GM19463 (cell line): ENCODE data around the gene DNAJC25.

Source experiments
- ATAC-seq: cut with Tn5 transposase; IDR thresholded peaks from one replicate; pipeline ENCODE4 v1.9.1; 2021; ENCODE audit warnings: mild to moderate bottlenecking, moderate library complexity; ENCODE audit not compliant: unreplicated experiment

The DNAJC25 gene

GRCh38 chr9:111627260-111627963, 3.7 kb upstream of the DNAJC25 start:
- no peak for ATAC-seq

DNA sequence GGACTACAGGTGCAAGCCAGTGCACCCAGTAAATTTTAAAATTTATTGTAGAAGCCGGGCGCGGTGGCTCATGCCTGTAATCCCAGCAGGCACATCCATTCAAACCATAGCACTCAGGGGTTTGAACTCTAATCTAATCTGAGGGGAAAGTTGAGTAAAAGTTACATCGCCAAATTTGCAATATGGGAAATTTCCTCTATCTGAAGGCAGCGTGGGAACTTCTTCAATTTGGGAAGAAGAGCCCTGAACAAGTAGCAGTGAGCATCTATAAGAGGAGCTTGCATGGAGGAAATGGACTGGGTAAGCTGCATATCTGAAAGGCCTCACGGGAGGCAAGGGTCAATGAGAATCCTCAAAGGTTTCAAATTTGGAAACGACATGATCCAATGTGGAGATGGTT, 2.7 kb upstream of the DNAJC25 start:
- ATAC-seq = no peak

DNA sequence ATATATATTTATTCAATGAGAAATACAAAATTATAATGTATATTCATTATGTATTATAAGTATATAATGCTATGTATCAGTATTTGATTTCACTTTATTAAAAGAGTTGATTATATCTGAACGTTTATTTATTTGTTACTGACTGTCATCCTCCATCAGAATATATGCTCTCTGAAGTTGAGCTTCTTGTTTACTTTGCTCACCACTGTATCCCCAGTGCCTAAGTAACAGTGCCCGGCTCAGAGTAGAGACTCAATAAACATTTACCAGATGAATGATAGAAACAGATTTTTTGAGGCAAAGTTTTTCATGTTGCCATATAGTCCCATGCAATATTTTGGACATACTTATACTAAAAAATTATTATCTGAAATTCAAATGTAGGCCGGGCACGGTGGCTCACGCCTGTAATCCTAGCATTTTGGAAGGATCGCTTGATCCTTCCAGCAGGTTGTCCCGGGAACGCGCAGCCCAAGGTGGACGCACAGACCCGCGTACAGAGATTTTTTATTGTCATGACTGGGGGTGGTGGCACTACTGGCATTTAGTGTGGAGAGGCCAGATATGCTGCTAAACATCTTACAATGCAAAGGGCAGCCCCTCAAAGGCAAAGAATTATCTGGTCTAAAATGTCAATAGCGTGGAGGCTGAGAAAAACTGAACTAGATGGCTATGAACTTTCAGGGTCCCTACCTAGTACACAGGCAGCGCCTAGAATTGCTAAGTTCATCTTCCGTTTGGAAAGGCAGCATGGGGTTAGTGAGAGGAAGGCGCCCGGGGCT, 761 bp upstream of the DNAJC25 start:
- peak; percentile 7 for ATAC-seq

DNA sequence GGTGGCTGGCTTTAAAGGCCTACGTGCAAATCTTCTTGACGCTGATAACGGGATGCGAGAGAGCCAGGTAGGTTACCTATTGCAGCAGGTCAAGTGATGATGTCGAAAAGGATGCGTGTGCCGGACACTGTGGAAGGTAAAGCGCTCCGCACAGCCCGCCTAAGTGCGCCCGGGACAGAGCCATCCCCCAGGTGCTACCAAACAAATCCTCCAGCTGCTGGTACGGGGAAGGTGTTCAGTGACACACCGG, 245 bp upstream of the DNAJC25 start:
- no peak for ATAC-seq

DNA sequence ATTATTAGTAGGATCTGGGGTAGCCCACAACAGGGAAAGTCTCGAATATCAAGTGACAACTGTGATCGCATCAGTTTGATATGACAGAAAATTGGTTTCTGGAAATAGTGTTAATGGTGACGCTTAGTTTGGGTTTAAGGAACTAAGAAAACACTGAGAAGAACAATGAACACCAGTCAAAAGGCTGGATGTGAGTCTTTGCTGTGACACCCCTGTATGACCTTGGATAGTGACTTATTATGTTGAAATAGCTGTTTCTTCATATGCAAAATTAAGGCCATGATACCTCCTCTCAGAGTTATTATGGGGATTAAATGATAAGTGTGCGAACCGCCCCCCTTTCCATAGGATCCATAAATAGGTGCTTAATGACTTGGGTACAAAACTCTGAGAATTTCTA, 926 bp downstream of the DNAJC25 start:
- no peak for ATAC-seq

GRCh38 chr9:111632695-111633388, 1.7 kb downstream of the DNAJC25 start:
- no peak for ATAC-seq

- no peak for ATAC-seq
Measured at GRCh38 chr9:111633389-111633736, 2.2 kb downstream of the DNAJC25 start.

GRCh38 chr9:111634860-111635259, 3.7 kb downstream of the DNAJC25 start:
- no peak for ATAC-seq

- ATAC-seq = no peak
Measured at GRCh38 chr9:111637421-111637950, 6.4 kb downstream of the DNAJC25 start.

- no peak for ATAC-seq
Measured at GRCh38 chr9:111644195-111644772, 13.2 kb downstream of the DNAJC25 start.

DNA sequence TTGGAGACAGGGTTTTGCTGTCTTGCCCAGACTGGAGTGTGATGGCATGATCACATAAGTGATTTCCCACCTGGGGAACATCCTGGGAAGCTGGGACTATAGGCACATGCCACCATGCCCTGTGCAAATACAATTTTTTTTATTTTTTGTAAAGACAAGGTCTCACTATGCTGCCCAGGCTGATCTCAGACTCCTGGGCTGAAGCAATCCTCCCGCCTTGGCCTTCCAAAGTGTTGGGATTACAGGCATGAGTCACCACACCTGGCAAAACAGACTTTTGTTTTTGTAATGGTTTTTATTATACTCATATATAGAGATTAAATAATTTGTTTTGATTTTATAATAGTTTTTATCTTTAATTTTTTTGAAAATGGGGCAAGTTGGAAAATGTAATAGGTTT, 14.7 kb downstream of the DNAJC25 start:
- no peak for ATAC-seq

- ATAC-seq = no peak
Measured at GRCh38 chr9:111646417-111646816, 15.3 kb downstream of the DNAJC25 start.

GRCh38 chr9:111648066-111648465, 16.9 kb downstream of the DNAJC25 start:
- no peak for ATAC-seq

- ATAC-seq = no peak
Measured at GRCh38 chr9:111649016-111649415, 17.9 kb downstream of the DNAJC25 start.

- ATAC-seq = no peak
Measured at GRCh38 chr9:111657051-111657450, 25.9 kb downstream of the DNAJC25 start.

GRCh38 chr9:111658943-111659342, 27.8 kb downstream of the DNAJC25 start:
- ATAC-seq = no peak

DNA sequence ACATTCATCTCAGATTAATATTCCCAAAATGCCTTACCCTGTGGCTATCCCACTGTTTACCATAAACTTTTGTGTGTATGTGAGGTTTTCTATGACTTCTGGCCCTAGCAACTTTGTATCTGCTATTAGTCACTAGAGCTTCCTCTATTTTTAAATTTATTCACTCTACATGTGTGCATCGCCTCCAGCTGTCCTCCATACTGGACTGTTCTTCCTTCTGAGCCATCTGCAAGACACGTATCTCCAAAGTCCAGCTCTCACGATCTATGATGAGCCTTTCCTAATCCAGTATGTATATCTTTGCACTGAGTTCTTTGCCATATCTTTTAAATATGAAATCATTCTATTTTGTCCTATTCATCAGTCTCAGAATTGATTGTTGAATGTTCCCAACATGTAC, 28.6 kb downstream of the DNAJC25 start:
- no peak for ATAC-seq

DNA sequence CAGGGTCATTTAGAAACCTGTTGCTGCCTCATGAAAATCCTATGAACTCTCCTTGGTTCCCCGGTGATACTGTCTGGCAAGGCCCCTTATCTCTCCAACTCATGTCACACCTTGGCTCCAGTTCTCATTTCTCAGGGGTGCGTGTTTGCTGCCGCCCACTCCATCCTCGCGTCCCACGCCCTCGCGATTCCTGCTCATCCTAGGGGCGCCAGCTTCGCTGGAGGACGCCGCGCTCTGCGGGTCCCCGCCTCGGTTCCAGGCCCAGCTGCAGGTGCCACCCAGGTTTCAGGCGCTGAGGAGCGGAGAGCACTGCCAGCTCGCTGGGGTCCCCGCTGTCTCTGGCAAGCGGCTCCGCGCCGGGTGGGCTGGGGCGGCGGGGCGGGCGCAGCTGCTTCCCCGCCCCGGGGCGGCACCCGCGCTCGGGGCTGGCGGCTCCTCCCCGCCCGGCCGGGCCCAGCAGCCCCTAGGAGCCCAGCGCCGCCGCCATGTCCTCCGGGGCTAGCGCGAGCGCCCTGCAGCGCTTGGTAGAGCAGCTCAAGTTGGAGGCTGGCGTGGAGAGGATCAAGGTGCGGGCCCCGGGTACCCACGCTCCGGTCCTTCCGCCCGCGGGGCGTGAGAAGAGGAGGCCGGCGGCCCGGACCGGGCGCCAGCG, 30.1 kb downstream of the DNAJC25 start, which contains the start of gene GNG10:
TSS of gene GNG10 (plus strand) at position 456 of the 652 bp plus-strand sequence. CDS start at position 486, 30 bp downstream.
- peak; percentile 90 for ATAC-seq

DNA sequence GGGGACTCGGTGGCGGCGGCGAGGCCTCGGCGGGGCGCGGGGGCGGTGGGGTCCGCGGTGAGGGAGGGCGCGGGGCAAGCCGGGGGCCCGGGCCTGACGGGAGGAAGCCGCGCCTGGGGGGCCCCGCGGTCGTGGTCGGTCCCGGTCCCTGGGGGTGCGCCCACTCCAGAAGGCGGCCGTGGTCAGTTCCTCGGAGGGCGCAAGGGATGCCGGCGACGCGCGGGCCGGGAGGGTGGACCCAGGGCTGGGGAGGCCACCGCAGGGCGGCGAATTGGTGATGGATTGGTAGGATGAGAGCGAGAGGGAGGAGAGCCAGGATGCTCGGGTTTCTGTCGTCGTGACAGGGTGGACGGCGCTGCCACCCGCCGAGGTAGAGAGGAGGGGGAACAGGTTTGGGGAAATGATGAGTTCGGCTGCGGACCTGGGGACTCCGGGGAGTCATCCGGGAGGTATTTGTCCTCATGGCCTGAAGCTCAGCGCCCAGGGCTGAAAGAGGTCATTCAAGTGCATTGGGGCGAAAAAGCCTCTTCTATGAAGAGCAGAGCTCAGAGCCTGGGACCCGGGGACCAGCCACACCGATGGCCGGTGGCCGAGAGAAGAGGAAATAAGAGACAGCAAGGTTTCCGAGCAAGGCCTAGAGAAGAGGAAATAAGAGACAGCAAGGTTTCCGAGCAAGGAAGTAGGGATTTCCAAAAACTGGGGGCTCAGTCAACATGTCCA, 30.8 kb downstream of the DNAJC25 start:
- peak; percentile 14 for ATAC-seq

DNA sequence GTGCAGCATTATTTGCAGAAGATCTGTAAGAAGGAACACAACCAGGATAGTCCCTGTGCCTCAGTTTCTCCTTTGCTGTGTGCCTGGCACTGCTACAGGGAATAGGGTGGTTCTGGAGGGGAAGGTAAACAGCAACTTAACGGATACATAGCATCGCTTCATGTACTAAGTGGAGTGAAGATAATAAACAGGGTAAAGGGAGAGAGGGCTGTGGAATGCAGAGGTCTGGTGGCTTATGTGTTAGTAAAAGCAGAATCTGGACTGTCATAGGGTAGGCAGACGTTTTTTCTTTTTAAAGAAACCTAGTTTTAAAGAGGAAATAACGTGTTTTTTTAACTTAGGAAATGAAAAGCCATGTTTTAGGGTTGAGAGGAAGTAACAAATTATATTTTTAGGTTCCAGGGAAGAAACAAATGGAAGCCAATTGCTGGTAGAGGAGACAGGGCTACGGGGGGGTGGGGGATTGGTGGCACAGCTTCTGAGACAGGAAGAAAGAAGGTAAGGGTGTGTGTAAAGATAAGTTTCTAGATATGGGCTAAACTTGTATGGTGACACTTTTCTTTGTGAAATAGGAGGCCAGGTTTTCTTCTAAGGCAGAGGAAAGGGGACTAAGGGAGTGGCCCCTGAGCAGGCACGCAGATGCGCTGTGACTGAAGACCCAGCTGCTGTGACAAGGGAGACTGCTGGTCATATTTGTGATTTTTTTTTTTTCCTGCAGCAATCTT, 31.6 kb downstream of the DNAJC25 start:
- peak; percentile 5 for ATAC-seq
